ENCODE data around the gene SARDH.
"Not testable (repeated sequence)": the region's sequence is repeated elsewhere in the genome, so short reads cannot be mapped to it uniquely, and the experiment has no call there.

SARDH gene

DNA sequence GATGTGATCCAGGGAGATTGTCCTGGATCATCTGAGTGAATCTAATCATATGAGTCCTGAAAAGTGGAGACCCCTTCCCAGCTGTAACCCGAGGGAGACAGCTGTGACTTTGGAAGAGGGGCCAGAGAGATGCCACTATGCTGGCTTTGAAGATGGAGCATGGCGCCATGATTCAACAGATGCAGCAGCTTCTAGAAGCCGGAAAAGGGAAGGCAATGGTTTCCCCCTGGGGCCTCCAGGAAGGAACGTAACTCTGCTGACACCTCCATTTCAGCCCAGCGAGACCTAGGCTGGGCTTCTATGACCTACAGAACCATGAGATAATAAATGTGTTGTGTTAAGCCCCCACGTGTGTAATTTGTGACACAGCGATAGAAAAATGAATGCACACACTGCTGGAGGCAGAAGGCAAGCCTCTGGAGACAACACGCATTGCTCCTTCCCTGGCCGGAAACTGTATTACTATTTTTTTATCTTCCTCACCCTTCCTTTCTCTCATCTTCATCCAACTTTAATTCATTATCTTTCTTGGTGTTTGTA is 16.6 kb upstream of the SARDH start:
- no peak for DNase-seq

DNA sequence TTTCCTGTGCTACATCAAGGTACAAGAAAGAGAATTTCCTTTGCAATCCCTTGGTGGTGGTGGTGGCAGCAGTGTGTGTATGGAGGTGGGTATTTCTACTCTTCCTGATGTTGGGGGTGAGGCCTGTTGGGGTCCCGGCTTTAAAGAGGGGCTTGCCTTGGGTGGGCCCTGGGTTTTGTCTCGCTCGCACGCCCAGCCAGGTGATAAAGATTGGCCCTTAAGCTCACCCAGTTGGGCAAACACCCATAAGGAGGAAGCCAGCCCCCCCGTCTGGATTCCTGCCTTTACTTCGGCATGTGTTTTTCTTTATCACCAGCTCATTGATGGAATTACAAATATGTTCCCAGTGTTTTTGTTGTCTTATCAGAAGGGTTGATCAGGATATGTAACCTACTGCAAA is 16.0 kb upstream of the SARDH start:
- no peak for DNase-seq

GRCh38 chr9:133752739-133753446 is 14.7 kb upstream of the SARDH start:
- DNase-seq = no peak

DNA sequence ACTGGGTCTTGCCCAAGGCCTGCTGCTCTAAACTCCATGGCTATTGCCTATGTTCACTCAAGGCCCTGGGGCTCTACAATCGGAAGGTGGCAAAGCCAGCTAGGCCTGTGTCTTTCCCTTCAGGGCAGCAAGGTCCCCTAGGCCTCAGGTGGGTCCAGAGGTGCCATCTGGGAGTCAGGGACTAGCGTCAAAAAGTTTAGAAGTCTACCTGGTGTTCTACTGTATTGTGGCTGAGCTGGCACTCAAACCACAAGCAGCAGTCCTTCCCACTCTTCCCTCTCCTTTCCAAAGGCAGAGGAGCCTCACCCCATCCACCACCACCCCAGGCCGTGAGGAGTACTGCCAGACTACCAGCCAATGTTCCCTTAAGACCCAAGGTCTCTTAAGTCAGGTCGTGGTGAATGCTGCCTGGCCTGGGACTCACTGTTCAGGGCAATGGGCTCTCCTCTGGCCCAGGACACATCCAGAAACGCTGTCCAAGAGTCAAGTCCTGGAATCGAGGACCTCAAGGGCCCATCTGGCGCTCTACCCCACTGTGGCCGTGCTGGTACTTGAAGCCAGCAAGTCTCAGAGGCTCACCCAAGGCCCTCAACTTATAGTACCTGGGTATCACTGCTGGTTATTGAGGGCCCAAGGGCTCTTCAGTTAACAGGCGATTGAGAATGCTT is 13.0 kb upstream of the SARDH start:
- DNase-seq = no peak

DNA sequence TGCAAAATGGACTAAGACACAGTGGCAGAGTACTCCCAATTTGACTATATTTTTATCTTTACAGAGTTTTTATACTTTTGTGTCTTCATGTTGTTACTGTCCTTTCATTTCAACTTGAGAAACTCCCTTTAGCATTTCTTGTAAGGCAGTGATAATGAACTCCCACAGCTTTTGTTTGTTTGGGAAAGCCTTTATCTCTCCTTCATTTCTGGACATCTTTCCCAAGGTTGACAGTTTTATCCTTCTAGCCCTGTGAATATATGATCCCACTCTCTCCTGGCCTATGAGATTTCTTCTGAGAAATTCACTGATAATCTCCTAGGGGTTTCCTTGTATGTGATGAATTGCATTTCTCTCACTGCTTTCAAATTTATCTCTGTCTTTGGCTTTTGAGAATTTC is 9.2 kb upstream of the SARDH start:
- DNase-seq = no peak

GRCh38 chr9:133744528-133744927 is 6.4 kb upstream of the SARDH start:
- DNase-seq = not testable (repeated sequence)

DNA sequence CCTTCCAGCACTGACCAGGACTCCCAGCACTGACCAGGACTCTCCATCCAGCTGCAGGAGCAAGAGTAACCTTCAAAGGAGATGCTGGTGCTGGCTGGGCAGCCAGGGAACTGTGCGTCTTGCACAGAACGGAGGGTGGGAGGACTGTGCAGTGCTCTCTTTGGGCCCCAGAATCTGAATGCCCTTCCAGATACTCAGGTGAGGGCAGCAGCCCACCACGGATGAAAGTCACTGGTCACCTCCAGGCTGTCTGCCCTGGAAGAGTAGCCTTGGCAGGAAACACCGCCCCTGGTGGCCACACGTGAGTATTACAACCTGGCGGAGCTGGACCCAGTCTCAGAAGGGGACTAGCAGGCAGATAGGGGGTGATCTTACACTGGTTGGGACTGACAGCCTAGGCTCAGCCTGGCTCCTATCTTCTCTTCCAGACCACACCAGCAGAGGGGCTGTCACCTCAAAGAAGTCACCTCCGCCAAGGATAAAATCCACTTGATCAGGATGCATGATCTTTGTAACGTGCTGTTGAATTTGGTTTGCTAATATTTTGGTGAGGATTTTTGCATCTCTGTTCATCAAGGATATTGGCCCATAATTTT is 4.8 kb upstream of the SARDH start:
- no peak for DNase-seq

- no peak for DNase-seq
Observed at GRCh38 chr9:133742251-133742650, 4.1 kb upstream of the SARDH start.

GRCh38 chr9:133741716-133742115 is 3.6 kb upstream of the SARDH start:
- no peak for DNase-seq

DNA sequence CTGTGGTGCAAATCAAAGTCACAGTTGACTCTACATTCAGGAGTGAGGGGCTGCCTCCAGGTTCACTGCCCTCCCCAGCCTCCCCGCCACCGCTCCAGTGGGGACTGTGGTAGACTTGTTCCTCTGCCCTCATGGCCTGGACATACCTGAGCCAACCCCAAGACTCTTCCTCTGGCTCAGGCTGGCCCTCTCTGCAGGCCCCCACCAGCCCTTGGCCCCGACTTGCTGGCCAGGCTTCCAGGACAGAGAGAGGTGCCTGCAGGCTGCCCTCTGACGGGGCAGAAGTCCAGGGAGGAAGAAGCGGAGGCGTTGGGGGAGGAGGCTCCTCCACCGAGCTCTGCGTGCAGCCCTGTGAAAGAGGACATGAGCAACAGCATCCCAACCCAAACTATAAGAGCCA is 2.8 kb upstream of the SARDH start:
- DNase-seq = no peak

DNA sequence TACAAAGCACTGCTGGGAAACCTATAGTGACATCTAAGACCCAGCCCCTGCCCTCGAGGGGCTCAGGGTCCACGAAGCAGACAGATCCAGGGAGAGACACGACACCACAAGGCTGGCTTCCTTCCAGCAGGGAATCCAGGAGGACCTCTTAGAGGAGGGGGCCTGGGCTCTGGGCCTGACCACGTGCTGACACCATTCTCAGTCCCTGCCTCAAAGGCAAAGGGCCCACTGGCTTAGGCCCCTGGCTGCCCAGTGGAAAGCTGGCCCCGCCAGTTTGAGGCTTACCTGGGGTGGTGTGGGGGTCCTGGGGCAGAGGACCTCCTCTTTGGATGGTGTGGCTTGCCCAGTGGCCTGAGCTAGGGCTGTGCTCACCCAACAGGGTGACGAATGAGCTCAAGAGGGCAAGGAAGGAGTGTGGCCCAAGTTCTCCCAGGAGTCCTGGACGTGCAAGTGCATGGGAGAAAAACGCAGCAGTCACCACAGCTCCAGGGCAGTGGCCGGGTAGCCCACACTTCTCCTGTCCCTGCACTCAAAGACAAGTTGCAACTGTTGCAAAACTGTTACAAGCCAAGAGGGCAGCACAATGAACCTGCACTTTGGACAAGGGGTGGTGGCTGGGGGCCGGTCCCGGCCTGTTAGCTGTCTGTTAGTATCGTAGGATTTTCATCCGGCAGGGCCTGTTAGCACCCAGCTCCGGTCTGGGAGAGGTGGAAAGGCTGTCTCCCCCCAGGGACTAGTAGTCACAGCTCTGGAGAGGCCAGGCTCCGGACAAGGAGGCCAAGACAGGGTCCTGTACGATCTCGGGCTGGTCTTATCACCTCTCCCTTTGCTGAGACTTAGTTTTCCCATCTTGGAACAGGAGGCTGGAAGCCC is 1.5 kb upstream of the SARDH start:
- no peak for DNase-seq

DNA sequence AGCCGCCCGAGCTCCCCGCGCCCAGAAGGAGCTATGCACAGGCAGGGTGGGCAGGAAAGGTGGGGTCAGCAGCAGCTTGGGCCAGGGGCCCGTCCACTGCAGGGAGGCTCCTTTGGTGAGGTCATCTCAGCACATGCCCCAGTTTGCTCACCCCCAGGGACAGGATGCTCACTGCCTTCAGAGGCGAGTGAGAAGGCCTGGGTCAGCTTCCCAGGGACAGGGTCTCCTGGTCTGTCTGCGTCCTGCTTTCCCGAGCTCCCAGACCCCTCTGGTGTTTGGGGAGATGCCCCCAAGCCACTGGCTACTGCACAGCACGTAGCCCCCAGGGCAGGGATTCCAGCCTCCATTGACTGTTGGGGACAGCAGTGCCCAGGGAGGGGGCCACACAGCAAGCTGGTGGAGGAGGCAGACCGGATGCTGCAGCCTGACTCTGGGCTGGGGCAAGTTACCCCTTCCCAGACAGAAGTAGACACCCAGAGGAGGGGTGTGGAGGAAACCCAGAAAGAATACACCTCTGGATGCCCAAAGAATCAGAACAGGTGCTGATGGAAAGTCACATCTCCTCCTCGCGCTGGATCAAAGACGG is 581 bp upstream of the SARDH start:
- DNase-seq = no peak

GRCh38 chr9:133737071-133737773 is 930 bp downstream of the SARDH start:
- no peak for DNase-seq

- no peak for DNase-seq
Observed at GRCh38 chr9:133735931-133736330, 2.2 kb downstream of the SARDH start.

DNA sequence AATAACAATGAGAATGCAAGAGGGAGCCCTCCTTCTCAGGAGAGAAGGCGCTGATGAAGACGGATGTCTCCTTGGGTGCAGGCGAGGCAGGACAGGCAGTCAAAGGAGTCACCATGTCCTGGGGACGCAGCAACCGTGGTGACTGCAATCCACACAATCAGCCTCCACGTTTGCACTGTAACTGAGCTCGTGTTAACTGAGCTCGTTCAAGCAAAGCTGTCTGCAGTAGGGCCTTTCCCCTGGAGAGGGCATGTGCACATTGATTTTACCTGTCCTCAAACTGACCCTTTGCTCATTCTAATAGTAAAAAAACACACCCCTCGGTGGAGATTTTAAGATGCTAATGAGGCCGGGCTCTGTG is 2.8 kb downstream of the SARDH start:
- DNase-seq = no peak

- no peak for DNase-seq
Observed at GRCh38 chr9:133734590-133735414, 3.4 kb downstream of the SARDH start.

DNA sequence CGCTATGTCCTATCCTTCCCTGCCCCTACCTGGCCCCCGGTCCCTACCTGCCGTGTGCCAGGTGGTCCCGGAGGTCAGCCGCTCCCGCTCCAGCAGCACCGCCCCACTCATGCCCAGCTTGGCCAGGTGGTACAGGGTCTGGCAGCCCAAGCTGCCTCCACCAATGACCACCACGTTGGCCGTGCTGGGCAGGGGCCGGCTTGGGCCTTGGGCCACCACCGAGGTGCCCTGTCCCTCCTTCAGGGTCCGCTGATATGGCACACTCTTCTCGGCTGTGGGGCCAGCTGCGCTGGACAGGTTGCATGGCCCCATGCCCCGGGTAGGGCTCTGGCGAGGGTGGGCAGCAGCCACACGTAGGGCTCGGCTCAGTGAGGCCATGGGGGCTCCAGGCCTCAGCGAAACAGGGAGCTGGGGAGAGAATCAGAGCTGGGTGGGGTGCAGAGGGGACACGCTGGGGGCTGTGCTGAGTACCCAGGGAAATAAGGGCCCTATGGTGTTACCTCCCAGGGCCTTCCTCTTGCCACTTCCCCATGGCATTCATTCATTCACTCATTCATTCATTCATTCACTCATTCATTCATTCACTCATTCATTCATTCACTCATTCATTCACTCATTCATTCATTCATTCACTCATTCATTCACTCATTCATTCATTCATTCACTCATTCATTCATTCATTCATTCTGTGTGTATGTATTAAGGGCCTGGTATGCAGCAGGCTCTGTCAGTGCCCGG is 4.2 kb downstream of the SARDH start:
- no peak for DNase-seq

DNA sequence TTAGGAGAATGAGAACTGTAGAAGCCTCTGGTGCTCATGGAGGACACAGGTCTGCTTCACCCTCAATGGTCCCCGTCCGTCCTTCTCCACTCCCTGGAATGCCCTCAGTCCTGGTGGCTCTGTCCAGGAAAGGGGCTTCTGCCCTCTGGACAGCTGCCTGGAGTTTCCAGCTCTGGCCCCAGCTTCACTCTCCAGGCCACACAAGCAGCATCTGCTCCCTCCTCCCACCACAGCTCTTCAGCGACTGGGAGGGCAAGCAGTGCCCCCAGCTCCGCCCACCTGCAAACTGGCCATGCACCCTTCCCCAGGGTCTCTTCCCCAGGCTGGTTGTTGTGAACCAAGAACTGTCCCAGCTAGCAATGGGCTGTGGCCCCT is 4.7 kb downstream of the SARDH start:
- DNase-seq = no peak

GRCh38 chr9:133732639-133733408 is 5.3 kb downstream of the SARDH start:
- no peak for DNase-seq

Measured in cortex of kidney (tissue), 1 donor.